Activated CD4-positive, alpha-beta T cell treated with anti-CD3 and anti-CD28 coated beads for 36 hours (primary cell): ENCODE data around the gene PARD6B. TPM values are rescaled to one million over a fixed set of nuclear protein-coding genes. Genes with fewer than 3 reads are reported as not detected.
A peak's percentile ranks its signal among the peaks of the same experiment; 100 is the strongest.
"Not testable (repeated sequence)": the region's sequence is repeated elsewhere in the genome, so short reads cannot be mapped to it uniquely, and the experiment has no call there.

Source experiments
- ATAC-seq: fragments of 200-7000 bp; cut with Tn5 transposase; one replicate; pipeline ENCODE4 v1.10.0; 2021; ENCODE audit warnings: mild to moderate bottlenecking, moderate library complexity
- CTCF ChIA-PET: fragments of 350-600 bp; sonication (Branson Sonifier 250); formaldehyde crosslinking; loops from one replicate; lab custom pipeline; 2021; ENCODE audit warnings: antibody characterized with exemption; lab: Charles Lee
- POLR2A ChIA-PET: fragments of 350-600 bp; sonication (Branson Sonifier 250); formaldehyde crosslinking; loops from one replicate; lab custom pipeline; 2021; ENCODE audit warnings: antibody characterized with exemption, inconsistent platforms; lab: Charles Lee
- DNase-seq: peaks from one replicate; pipeline ENCODE4 v3.0.0-alpha.2; 2020
- H3K27ac Mint-ChIP-seq: one replicate; pipeline ENCODE4 v1.8.0; 2021; ENCODE audit warnings: mixed read lengths
- H3K27me3 Mint-ChIP-seq: one replicate; pipeline ENCODE4 v1.8.0; 2021; ENCODE audit warnings: mixed read lengths
- H3K36me3 Mint-ChIP-seq: one replicate; pipeline ENCODE4 v1.8.0; 2021; ENCODE audit warnings: low read depth, mixed read lengths
- H3K4me1 Mint-ChIP-seq: one replicate; pipeline ENCODE4 v1.8.0; 2021; ENCODE audit warnings: mixed read lengths
- H3K4me3 Mint-ChIP-seq: one replicate; pipeline ENCODE4 v1.8.0; 2021; ENCODE audit warnings: mild to moderate bottlenecking, moderate library complexity, mixed read lengths
- H3K9me3 Mint-ChIP-seq: one replicate; pipeline ENCODE4 v1.8.0; 2021; ENCODE audit warnings: low read depth, mixed read lengths
- intact Hi-C, 2 experiments: fragments of 100-400 bp; cut with DNase I in 1 of 2; cut with micrococcal nuclease in 1 of 2; formaldehyde crosslinking; loops; one replicate each; pipeline versions ENCODE4 v1.14.2 to v1.15.1; 2022 to 2024; cut with DNase I, micrococcal nuclease
- total RNA-seq, 2 experiments: library from RNA; stranded (reverse); gene quantifications; one replicate each; pipeline ENCODE4 v1.2.3, GENCODE V29; 2021

PARD6B gene
- total RNA-seq, 2 experiments from 2014 or later: 4.9 to 6.2 TPM

- DNase-seq, H3K27ac Mint-ChIP-seq, ATAC-seq, H3K4me1 Mint-ChIP-seq, H3K9me3 Mint-ChIP-seq, H3K36me3 Mint-ChIP-seq, H3K27me3 Mint-ChIP-seq, intact Hi-C loops, H3K4me3 Mint-ChIP-seq, POLR2A ChIA-PET: not testable (repeated sequence)
- CTCF ChIA-PET: interaction anchor here (0.6 to 0.7 kb wide), 2 partner anchors 38 to 127 kb away, joined by 3 read pairs; no protein-coding TSS in a partner anchor
Measured at GRCh38 chr20:50766955-50767809, 35.8 kb downstream of the PARD6B start.

GRCh38 chr20:50768991-50769390 is 37.6 kb downstream of the PARD6B start:
- intact Hi-C loops, POLR2A ChIA-PET, H3K4me3 Mint-ChIP-seq: not testable (repeated sequence)

GRCh38 chr20:50769551-50770085 is 38.2 kb downstream of the PARD6B start:
- POLR2A ChIA-PET, ATAC-seq, H3K27me3 Mint-ChIP-seq, H3K9me3 Mint-ChIP-seq, intact Hi-C loops, H3K27ac Mint-ChIP-seq, H3K36me3 Mint-ChIP-seq, H3K4me3 Mint-ChIP-seq, CTCF ChIA-PET, H3K4me1 Mint-ChIP-seq, DNase-seq: not testable (repeated sequence)

More at GRCh38 chr20:50768991-50769390, 37.6 kb downstream of the PARD6B start:
- not testable (repeated sequence) for DNase-seq, ATAC-seq, H3K9me3 Mint-ChIP-seq, H3K27ac Mint-ChIP-seq, H3K27me3 Mint-ChIP-seq, H3K4me1 Mint-ChIP-seq, H3K36me3 Mint-ChIP-seq
- CTCF ChIA-PET: interaction anchor here (0.6 kb wide), 1 partner anchor 56 kb away, joined by 3 read pairs; no protein-coding TSS in a partner anchor

GRCh38 chr20:50771419-50772080 is 40.2 kb downstream of the PARD6B start:
- CTCF ChIA-PET, POLR2A ChIA-PET, DNase-seq: not testable (repeated sequence)

GRCh38 chr20:50772420-50773185 is 41.2 kb downstream of the PARD6B start:
- Mint-ChIP-seq H3K36me3 (no peaks in the 10 kb centered on the region), H3K9me3 (no peaks in the 10 kb centered on the region), H3K27ac (no peak overlapping the region), H3K4me1 (peaks cover 2% of the 10 kb centered on the region), H3K27me3 (no peaks in the 10 kb centered on the region), H3K4me3 (no peak overlapping the region)
- DNase-seq: no peak
- ChIA-PET CTCF (no interaction called here), POLR2A (no interaction called here)
- intact Hi-C loops: no loop called here
- peak; percentile 23 for ATAC-seq

More at GRCh38 chr20:50771419-50772080, 40.2 kb downstream of the PARD6B start:
- H3K4me1 Mint-ChIP-seq, H3K4me3 Mint-ChIP-seq, H3K9me3 Mint-ChIP-seq, H3K36me3 Mint-ChIP-seq, ATAC-seq, H3K27ac Mint-ChIP-seq, H3K27me3 Mint-ChIP-seq, intact Hi-C loops: not testable (repeated sequence)

- H3K9me3 Mint-ChIP-seq: no peaks in the 10 kb centered on the region
- ChIA-PET POLR2A (no interaction called here), CTCF (interaction anchor here (1.9 kb wide), 1 partner anchor 16 kb away, joined by 5 read pairs; no protein-coding TSS in a partner anchor)
- H3K27ac Mint-ChIP-seq: no peak overlapping the region
- intact Hi-C loops: no loop called here
- H3K4me3 Mint-ChIP-seq: no peak overlapping the region
- no peak for ATAC-seq
- peaks cover 2% of the 10 kb centered on the region for H3K4me1 Mint-ChIP-seq
- no peaks in the 10 kb centered on the region for H3K36me3 Mint-ChIP-seq
- no peaks in the 10 kb centered on the region for H3K27me3 Mint-ChIP-seq
- no peak for DNase-seq
Measured at GRCh38 chr20:50774515-50774914, 43.1 kb downstream of the PARD6B start.

GRCh38 chr20:50776122-50776817 is 44.9 kb downstream of the PARD6B start:
- intact Hi-C loops: no loop called here
- no peaks in the 10 kb centered on the region for H3K9me3 Mint-ChIP-seq
- no peak for ATAC-seq
- ChIA-PET CTCF (interaction anchor here (1.2 to 1.6 kb wide), 2 partner anchors 14 to 18 kb away, joined by 3 to 4 read pairs; partner anchors contain the start of gene BCAS4), POLR2A (no interaction called here)
- no peaks in the 10 kb centered on the region for H3K36me3 Mint-ChIP-seq
- H3K27ac Mint-ChIP-seq: no peak overlapping the region
- DNase-seq: no peak
- H3K4me3 Mint-ChIP-seq: no peak overlapping the region
- H3K4me1 Mint-ChIP-seq: peaks cover 2% of the 10 kb centered on the region
- H3K27me3 Mint-ChIP-seq: no peaks in the 10 kb centered on the region

GRCh38 chr20:50777373-50777772 is 46.0 kb downstream of the PARD6B start:
- H3K27ac Mint-ChIP-seq: no peak overlapping the region
- no peaks in the 10 kb centered on the region for H3K9me3 Mint-ChIP-seq
- intact Hi-C loops: no loop called here
- no peaks in the 10 kb centered on the region for H3K4me1 Mint-ChIP-seq
- no peak for ATAC-seq
- POLR2A ChIA-PET: no interaction called here
- H3K36me3 Mint-ChIP-seq: no peaks in the 10 kb centered on the region
- DNase-seq: no peak
- no peak overlapping the region for H3K4me3 Mint-ChIP-seq
- H3K27me3 Mint-ChIP-seq: no peaks in the 10 kb centered on the region
- CTCF ChIA-PET: interaction anchor here (0.6 to 1.6 kb wide), 5 partner anchors 13 to 141 kb away, joined by 3 to 4 read pairs (median 3); partner anchors contain the start of gene BCAS4

- H3K4me3 Mint-ChIP-seq, ATAC-seq, H3K27me3 Mint-ChIP-seq, POLR2A ChIA-PET, DNase-seq, H3K9me3 Mint-ChIP-seq, H3K4me1 Mint-ChIP-seq, intact Hi-C loops, H3K27ac Mint-ChIP-seq, H3K36me3 Mint-ChIP-seq: not testable (repeated sequence)
- CTCF ChIA-PET: interaction anchor here (0.8 to 1.7 kb wide), 5 partner anchors 12 to 142 kb away, joined by 3 to 11 read pairs (median 4); no protein-coding TSS in a partner anchor
Measured at GRCh38 chr20:50778994-50779393, 47.6 kb downstream of the PARD6B start.

- no peaks in the 10 kb centered on the region for H3K4me1 Mint-ChIP-seq
- H3K27me3 Mint-ChIP-seq: no peaks in the 10 kb centered on the region
- H3K36me3 Mint-ChIP-seq: no peaks in the 10 kb centered on the region
- no peaks in the 10 kb centered on the region for H3K9me3 Mint-ChIP-seq
- CTCF ChIA-PET: interaction anchor here (0.6 to 1.4 kb wide), 2 partner anchors 11 to 33 kb away, joined by 4 to 6 read pairs; partner anchors contain the start of gene BCAS4
- intact Hi-C loops: no loop called here
- no peak overlapping the region for H3K27ac Mint-ChIP-seq
- POLR2A ChIA-PET: no interaction called here
- DNase-seq (no peak), ATAC-seq (no peak)
- H3K4me3 Mint-ChIP-seq: no peak overlapping the region
Measured at GRCh38 chr20:50783390-50783789, 52.0 kb downstream of the PARD6B start.
